HG02678 (cell line): ENCODE measurements around the gene DUSP5.
A peak's percentile ranks its signal among the peaks of the same experiment; 100 is the strongest.
"Not testable (repeated sequence)": the region's sequence is repeated elsewhere in the genome, so short reads cannot be mapped to it uniquely, and the experiment has no call there.

Experiments
- ATAC-seq: cut with Tn5 transposase; IDR thresholded peaks from one replicate; pipeline ENCODE4 v1.9.1; 2021; ENCODE audit warnings: mild to moderate bottlenecking, moderate library complexity; ENCODE audit not compliant: unreplicated experiment

DUSP5 gene

DNA sequence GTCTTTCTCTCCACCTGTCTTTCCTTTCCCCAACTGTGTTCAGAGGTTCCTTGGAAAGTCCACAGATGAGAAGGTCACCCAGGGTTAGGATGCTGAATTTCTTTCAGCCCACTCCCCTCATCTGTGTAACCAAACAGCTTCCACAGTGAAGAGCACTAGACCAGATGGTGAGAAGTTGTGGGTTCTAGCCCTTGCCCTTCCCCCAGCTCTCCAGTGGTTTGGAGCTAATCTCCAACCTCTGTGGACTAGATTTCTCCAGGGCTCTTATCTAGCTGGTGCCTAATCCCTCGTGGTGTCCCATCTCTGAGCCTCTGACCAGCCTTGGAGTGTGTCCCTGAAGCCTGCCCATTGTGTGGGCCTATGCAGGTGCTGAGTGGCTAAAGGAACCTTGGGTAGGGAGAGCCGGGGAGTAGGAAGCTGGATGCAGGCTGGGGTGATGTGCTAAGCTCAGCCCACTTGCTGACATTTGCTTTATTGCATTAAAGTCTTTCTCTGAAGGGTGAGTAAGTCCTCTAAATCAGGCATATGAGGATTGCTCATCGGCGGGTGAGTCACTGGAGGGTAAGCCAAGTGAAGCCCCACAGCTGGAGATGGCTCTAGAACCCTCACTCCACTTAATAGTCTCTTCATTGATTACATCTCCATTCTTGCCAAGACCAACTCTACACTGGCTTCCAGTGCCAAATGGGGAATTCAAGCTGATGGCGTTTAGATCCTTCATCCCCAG is 14.9 kb downstream of the DUSP5 start:
- no peak for ATAC-seq

GRCh38 chr10:110513949-110514348 is 16.2 kb downstream of the DUSP5 start:
- no peak for ATAC-seq

DNA sequence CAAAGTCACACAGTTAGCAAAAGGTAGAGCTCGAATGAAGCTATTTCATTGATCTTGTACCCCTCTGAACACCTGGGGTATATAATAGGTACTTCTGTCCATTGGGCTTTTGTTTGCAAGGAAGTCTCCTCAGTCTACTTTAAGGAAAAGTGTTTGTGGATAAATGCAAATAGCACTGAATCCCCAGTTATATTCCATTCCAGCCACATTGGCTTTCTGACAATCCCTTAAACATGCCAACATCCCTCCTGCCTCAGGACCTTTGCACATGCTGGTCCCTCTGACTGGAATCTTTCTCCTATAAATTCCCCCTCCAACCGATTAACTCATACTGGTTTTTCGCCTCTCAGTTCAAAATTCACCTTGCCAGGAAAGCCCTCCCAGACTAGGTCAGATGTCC is 17.1 kb downstream of the DUSP5 start:
- ATAC-seq = no peak

GRCh38 chr10:110516815-110517492 is 19.2 kb downstream of the DUSP5 start:
- ATAC-seq = no peak

DNA sequence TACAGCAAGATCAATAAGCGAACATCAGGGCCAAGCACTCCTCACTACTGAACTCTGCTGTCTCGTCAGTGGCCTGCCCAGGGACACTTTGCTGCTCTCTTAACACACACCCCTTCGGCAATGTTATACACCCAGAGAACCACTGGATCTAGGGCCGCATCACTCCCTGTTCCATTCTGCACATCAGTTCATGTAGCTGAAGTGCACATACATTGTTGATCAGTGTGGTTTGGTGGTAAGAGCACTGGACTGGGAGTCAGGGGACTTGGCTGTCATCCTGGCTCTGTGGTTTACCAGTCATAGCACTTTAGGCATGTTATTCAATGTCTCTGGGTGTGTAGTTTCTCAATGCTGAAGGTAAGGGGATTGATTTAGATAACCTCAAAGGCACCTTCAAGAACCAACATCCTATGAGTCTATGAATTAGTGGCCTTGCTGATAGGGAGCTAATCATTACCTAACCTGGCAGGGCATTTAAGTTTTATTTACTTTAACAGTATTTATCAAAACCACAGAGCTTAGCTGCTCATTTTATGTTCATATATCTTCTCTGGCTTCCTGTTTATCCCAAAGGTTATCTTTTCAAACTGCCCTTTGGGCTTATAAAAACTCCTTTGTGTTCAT is 24.8 kb downstream of the DUSP5 start:
- no peak for ATAC-seq

- no peak for ATAC-seq
These were observed 26.0 kb downstream of the DUSP5 start for GRCh38 chr10:110523736-110524135.

DNA sequence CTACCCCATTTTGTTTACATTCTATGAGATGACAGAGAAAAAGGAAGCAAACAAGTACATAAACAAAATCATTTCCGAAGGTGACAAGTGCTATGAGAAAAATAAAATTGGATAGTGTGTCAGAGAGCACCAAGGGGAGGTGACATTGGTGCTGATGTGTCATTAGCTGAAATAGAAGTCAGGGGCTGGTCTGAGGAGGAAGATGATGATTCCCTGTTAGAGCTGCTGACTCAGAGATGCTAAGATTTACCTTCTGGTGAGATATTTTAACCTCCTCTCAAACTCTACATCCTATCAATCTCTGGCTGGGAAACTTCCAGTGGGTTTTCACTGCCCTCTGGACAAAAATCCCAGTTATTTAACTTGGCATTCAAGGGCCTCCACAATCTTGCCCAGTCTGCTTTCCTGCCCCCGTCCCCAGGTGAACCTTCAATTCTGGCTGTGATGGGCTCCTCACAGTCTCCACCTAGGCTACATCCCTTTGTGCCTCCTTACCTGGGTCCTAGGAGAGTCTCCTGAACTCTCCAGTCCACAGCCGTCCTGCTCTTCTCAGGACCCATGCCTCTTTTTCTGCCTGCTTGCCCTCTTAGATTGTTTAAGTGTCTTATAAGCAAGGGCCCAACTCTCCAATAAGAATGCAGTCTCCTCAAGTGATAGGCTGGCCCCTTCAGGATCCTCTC is 26.6 kb downstream of the DUSP5 start:
- ATAC-seq = no peak

- ATAC-seq = no peak
These were observed 27.1 kb downstream of the DUSP5 start for GRCh38 chr10:110524859-110525232.

GRCh38 chr10:110525349-110526260 is 27.9 kb downstream of the DUSP5 start:
- no peak for ATAC-seq

DNA sequence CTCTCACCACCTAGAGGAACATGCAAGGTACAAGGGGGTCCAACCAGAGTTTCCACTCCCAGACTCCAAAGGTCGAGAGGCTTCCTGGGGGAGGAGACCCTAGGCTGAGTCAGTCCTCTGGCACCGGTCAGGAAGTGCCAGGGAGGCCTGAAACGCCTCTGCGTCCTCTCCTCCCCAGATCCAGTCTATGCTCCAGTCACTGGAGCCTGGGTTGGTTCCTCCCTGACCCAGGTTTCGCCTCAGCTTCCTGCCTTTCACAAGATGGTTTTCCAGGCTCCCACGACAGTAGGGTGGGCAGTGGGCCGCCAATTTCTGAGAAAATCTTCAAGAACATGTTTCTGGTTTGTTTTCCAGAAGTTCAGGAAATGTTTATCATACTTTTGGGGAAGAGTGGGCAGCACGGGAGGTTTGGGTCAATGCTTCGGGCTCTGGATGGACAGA is 30.0 kb downstream of the DUSP5 start:
- no peak for ATAC-seq

DNA sequence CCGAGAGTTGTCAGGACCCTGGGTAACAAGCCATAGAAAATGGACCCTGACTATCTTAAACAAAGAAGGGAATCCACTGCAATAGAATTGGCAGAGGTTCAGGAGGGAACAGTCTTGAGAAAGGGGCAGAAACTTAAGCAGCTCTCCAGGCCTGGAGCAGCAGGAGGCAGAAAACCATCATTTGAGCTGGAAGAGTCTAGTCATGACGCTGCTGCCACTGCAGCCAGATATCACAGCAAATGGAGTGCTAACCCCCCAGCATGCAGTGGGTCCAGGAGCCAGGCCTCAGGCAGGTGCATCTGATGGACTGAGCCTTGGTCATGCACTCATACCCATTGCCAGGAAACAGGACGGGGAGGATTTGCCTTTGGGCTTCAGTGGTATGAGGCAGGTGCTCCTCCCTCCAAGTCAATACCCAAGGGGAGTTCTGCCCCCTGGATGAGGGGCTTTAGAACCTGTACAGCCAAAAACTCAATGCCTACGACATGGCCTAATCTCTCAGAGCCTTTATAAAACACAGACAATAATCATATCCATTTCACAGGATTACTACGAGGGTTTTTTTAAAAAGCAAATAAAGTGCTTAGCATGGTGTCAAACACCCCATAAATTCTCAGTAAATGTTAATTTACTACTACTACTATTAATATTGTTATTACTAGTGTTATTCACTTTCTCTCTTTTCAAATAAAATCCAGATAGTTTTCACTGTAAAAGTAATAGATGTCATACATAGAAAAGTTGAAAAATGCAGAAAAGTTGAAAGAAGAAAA is 30.7 kb downstream of the DUSP5 start:
- peak; percentile 19 for ATAC-seq

- ATAC-seq = peak; percentile 77
These were observed 31.4 kb downstream of the DUSP5 start for GRCh38 chr10:110528997-110529524.

GRCh38 chr10:110529596-110530011 is 31.9 kb downstream of the DUSP5 start:
- no peak for ATAC-seq

- no peak for ATAC-seq
These were observed 32.6 kb downstream of the DUSP5 start for GRCh38 chr10:110530131-110530831.

DNA sequence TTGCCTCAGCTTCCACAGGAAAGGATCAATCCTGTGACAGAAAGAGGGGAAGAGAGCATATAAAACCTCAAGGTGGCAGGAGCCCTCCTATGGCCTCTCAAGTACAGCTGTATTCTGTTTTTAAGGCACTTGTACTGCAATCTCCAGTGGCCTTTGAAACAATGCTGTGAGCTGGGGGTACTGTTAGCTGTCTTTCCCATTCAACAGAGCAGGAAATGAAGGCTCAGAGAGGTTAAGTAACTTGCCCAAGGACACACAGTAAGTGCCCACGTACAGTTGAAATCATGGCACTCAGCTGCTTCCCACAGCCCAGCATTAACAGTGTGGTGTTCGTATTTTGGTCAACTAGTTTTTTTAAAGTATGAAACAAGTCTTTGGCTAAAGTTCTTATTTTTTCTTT is 34.0 kb downstream of the DUSP5 start:
- no peak for ATAC-seq

- ATAC-seq = not testable (repeated sequence)
These were observed 34.9 kb downstream of the DUSP5 start for GRCh38 chr10:110532628-110533027.

DNA sequence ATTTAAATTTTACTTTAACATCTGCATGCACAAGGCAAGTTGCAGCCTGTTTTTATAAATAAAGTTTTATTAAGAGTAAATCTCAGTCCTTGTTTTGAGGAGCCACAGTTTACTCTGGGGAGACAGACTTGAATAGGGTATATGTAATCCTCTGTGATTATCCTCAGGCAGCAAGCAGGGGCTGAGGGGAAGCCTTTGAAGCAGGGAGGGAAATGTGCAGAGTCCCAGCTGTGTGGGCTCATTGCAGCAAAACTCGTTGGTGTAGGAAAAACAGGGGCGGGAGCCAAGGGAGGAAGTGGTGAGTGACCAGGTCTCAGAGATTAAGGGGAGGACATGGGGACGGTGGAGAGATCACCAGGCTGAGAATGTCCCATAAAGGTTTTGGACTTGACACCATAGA is 35.4 kb downstream of the DUSP5 start:
- no peak for ATAC-seq

GRCh38 chr10:110534571-110534970 is 36.9 kb downstream of the DUSP5 start:
- no peak for ATAC-seq
